PC-3 (cell line): ENCODE measurements around the gene FBXL7.

Experiments used
- EZH2 ChIP-seq: fragments of 300-600 bp; sonication (generic); IDR thresholded peaks from one replicate; pipeline ENCODE4 v1.6.1; 2017; ENCODE audit warnings: antibody characterized with exemption, mild to moderate bottlenecking, low read length; ENCODE audit not compliant: unreplicated experiment
- EZH2phosphoT487 ChIP-seq: fragments of 300-600 bp; sonication (generic); IDR thresholded peaks from 2 replicates; pipeline ENCODE4 v1.6.1; 2018; ENCODE audit warnings: mild to moderate bottlenecking, antibody characterized with exemption, low read length, borderline replicate concordance
- TF ChIP-seq, protein P1 (sequence below): fragments of 300-600 bp; sonication (generic); conservative IDR thresholded peaks from 2 replicates; pipeline ENCODE4 v1.5.1; 2017; ENCODE audit warnings: antibody characterized with exemption, low read depth, mild to moderate bottlenecking, low read length

DNA sequence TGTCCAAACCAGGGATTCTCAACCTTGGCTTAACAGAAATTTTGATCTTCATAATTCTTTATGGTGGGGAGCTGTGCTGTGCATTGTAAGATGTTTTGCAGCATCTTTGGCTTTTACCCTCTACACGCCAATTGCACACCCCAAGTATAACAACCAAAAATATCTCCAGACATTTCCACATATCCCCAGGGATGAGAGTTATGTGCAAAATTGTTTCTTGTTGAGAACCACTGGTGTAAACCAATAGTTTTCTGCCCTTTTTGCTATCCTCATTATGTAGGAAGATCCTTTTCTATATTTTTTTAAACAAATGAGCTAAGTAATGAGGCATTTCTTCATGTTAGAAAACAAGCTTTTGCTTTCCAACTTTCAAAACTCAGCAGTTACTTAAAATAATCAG, 189.9 kb downstream of the FBXL7 start:
- no peak for TF ChIP-seq EZH2phosphoT487
- TF ChIP-seq, protein P1, sequence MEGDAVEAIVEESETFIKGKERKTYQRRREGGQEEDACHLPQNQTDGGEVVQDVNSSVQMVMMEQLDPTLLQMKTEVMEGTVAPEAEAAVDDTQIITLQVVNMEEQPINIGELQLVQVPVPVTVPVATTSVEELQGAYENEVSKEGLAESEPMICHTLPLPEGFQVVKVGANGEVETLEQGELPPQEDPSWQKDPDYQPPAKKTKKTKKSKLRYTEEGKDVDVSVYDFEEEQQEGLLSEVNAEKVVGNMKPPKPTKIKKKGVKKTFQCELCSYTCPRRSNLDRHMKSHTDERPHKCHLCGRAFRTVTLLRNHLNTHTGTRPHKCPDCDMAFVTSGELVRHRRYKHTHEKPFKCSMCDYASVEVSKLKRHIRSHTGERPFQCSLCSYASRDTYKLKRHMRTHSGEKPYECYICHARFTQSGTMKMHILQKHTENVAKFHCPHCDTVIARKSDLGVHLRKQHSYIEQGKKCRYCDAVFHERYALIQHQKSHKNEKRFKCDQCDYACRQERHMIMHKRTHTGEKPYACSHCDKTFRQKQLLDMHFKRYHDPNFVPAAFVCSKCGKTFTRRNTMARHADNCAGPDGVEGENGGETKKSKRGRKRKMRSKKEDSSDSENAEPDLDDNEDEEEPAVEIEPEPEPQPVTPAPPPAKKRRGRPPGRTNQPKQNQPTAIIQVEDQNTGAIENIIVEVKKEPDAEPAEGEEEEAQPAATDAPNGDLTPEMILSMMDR: no peak
- no peak for TF ChIP-seq EZH2
